ENCODE results near the gene UBXN10.
A peak's percentile ranks its signal among the peaks of the same experiment; 100 is the strongest.

The UBXN10 gene, protein sequence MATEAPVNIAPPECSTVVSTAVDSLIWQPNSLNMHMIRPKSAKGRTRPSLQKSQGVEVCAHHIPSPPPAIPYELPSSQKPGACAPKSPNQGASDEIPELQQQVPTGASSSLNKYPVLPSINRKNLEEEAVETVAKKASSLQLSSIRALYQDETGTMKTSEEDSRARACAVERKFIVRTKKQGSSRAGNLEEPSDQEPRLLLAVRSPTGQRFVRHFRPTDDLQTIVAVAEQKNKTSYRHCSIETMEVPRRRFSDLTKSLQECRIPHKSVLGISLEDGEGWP

DNA sequence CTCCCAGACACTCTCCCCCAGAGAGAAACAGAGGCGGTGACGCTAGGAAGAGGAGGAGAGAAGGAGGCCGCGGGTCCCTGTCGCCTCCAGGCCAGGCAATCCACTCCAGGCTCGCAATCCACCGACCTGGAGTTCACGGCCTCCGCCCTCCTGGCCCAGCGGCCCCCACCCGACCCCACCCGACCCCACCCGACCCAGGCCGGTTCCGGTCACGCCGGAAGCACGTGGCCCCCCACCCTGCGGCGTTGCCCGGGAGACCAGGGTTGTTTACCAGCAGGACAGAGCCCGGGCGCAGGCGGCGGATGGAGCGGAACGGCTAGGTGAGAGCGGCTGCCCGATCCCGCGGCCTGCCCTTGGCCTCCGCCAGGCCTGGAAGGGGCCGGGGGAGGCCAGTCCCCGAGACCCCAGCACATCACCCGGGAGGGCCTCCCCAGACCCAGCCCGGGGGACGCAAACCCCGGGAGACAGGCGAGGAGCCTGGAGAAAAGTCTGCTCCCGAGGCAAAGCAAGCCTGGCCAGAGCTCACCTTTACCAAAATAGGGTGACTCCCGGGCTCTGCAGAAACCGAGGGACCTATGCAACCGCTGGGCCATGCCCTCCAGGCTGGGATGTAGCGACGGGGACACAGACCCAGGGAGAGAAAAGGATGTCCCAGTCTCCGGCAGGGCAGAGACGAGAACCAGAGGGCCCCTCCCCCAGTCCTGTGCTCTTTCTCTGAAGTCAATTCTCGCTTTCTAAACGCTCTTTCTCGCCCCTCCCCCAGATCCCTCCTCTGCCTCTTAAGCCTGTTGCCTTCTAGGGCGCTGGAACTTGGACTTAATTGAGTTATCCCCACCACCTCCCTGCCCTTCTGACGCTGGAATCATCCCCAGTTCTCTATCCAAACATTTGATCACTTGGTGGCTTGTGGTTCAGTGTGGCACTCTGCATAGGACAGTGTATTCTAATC is at the start of gene UBXN10, which contains the start of gene PLA2G2C:
Gene UBXN10, plus strand, starts transcription at position 263 of the 949 bp plus-strand sequence. CDS start 4,466 bp downstream, outside the sequence.
Gene PLA2G2C, minus strand, starts transcription at position 685 of the 949 bp plus-strand sequence. CDS start 9,155 bp downstream, outside the sequence.
- peak; percentile 71 for DNase-seq

DNA sequence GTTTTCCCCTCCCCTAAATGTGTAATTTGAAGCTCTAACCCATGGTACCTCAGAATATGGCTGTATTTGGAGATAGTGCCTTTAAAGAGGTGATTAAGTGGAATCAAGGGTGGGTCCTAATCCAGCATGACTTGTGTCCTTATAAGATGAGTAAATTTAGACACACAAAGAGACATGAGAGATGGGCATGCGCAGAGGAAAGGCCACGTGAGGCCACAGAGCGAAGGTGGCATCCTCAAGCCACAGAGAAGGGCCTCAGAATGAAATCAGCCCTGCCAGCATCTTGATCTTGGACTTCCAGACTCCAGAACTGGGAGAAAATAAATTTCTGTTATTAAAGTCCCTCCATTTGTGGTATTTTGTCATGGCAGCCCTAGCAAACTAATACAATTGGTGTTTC is 49.6 kb upstream of the UBXN10 start:
- DNase-seq: no peak

DNA sequence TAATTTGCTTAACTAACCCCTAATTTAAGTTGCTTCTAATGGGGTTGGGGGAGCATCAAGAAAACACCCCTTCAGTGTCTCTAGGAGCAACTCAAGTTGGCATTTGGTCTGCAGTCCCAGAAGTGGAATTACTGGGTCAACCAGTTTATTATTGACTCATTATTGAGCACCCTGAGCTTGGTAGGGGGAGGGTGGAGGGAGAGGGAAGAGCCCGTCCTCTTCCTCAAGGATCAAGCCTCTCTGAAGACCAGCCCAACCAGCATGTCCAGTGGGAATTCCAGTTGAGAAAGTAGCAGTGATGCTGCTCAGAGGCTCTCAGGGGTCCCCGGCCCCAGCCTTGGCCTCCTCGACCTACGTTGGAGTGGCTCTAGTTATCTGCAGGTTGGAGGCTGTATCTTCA is 48.8 kb upstream of the UBXN10 start:
- DNase-seq: no peak

DNA sequence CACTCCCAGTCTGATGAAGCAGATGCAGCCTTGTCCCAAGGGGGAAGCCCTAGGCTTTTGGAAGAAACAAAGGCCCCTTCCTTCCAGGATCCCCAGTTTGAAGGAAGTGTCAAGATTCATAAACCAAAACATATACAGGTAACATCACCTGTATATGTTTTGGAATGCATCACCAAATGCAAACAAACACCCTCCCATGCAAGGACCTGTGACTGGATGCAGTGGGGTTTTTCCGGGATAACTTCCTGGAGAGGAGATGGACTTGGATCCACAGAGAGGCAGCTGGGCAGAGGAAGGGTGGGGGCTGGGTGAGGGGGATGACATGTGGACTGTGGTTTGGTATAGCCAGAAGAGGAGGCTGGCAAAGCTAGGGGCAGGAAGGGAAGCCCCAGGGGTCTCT is 48.3 kb upstream of the UBXN10 start:
- no peak for DNase-seq

DNA sequence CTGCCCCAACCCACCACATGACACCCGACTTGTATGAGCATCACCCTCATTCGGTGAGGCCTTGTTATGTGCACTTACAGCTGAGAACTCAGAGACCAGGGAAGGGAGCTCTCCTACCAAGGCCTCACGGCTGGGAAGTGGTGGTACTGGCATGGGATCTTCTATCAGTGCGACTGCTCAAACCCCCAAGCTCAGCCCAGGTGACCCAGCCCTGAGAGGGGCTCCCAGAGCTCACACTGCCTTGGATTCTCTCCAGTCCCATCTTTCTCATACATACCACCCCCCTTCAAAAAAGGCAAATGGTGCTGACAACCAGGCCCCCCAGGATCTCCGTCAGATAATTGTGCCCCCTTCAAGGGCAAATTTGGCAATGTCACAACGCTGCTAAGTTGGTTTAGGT is 47.5 kb upstream of the UBXN10 start:
- no peak for DNase-seq

DNA sequence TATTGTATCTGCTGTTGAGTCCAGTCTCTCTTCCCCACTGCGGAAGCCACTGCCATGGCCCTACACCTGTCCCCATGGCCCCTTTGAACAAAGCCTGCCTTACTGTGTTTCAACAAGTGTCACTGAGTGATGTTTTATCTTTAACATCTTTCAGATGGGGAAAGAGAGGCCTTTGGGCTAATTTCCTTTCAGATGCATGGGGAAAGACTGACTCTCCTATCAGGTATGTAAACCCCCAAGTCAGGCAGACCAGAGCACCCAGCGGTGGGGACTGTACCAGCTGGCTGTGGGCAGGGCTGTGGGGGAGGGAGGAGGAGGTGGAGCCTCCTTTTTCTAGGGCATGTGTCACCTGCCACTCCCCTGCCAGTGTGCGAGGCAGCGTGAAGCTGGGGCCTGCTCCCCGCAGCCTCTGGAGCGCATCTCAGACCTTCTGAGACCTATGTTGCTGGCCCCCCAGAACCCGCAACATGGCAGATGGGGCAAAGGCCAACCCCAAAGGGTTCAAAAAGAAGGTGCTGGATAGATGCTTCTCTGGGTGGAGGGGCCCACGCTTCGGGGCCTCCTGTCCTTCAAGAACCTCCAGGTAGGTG is 46.8 kb upstream of the UBXN10 start, which contains the start of gene PLA2G2F:
Gene PLA2G2F, plus strand, starts transcription at position 363 of the 590 bp plus-strand sequence. Its CDS starts 105 bp downstream, at position 468.
- DNase-seq: no peak

DNA sequence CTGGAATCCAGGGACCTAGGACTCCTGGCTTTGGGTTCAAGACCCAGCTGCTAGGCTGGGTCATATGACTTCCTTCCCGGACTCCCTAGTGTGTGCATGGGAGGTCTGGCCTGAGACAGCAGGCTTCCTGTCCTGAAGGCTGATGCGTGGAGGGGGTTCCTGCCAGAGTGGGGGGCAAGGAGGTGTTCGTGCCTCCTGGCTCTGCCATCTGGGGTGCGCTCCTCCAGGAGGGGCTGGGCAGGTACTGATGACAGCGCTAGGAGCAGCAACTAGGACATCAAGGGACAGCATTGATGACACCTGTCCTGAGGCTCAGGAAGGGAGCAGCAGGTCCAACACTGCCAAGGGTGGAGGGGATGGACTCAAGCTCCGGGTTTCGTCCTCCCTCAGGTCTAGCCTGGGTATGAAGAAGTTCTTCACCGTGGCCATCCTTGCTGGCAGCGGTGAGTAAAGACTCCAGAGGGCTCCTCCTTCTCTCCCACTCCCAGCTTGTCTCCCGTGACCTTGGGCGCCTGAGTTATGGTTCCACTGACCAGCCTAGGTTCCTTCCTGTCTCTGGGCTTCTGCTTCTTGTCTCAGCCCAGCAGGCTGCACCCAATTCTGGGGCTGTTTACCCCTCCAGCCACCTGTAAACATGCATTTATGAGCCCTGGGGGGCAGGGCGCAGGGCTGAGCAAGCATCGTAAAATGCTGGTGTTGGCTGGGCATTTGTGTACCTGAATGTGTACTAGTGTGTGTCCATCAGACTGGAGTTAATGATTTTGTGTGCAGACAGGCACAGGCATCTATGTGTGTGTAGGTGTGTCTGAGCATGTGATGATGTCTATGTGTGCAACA is 45.9 kb upstream of the UBXN10 start:
- DNase-seq: no peak

DNA sequence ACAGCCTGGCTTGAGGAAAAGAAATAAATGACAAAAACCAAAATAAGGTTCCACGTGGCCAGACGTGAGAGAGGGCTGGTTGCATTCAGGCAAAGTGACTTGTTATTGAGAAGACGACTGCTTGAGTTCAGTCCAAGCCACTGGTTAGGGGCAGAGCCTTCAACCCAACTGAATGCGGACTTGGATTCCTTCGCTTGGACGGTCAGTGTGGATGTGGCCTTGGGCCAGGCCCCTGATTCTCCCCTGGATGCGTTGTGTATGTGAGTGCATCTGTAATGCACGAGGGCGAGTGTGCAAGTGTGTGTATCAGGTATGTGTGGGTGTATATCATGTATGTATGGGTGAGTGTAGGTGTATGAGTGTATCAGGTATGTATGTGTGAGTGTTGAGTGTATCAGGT is 44.9 kb upstream of the UBXN10 start:
- DNase-seq: no peak

DNA sequence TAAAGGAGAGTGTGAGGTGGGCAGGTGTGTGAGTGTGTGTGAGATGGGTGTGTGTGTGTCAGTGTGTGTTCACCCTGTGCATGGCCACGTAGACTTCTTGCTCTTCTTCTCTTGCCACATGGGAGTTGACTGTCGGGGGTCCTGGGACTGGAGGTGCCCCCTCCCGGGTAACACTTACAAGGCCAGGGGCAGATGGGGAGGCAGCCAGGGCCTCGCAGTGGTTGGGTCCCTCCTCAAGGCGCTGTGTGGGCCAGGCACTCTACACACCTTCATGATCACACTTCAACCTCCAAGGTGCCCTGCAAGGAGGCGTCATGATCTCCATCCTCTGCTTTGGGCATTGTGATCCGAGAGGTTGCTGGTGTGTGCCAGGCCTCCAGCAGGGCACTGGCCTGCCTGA is 44.4 kb upstream of the UBXN10 start:
- DNase-seq: no peak

DNA sequence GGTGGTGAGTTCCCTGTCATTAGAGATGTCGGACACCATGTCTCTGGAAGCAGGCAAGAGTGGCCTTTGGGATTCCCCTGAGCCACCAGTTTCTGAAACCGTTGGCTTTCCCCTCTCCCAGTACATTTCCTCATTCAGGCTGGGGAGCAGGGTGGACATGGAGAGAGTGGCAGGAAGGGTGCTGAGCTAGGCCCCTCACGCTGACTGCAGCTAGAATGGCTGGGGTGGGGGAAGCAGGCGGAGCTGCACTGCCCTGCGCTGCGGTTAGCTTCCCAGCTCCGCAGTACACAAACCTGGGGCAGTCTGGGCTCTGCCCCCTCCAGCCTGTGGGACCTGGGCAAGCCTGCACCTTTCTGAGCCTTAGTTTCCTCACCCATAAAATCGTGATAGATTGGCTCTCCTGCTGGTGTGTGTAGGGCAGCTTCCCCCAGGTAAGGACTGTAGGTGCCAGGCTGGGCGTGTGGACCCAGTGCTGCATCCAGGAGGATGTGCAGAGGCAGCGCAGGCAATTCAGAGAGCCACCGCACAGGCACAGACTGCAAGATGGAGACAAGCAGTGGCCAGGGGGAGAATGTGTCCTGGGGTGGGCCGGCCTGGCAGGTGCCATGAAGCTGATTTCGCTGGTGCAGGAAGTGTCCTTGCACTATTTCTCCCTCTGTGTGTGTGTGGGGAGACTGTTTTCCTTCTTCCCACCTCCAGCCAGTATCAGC is 43.7 kb upstream of the UBXN10 start:
- DNase-seq: no peak

DNA sequence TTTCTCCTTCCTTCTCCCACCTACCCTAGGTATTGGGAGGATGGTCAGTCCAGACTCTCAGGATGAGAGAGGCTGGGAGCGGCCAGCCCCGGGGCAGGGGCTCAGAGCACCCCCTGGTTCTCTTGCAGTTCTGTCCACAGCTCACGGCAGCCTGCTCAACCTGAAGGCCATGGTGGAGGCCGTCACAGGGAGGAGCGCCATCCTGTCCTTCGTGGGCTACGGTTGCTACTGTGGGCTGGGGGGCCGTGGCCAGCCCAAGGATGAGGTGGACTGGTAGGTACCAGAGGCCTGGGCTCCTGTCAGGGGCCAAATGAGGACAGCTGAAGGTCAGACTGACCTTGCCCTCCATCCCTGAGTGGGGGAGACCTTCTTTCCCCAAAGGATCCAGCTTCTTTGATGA is 42.6 kb upstream of the UBXN10 start:
- DNase-seq: no peak

DNA sequence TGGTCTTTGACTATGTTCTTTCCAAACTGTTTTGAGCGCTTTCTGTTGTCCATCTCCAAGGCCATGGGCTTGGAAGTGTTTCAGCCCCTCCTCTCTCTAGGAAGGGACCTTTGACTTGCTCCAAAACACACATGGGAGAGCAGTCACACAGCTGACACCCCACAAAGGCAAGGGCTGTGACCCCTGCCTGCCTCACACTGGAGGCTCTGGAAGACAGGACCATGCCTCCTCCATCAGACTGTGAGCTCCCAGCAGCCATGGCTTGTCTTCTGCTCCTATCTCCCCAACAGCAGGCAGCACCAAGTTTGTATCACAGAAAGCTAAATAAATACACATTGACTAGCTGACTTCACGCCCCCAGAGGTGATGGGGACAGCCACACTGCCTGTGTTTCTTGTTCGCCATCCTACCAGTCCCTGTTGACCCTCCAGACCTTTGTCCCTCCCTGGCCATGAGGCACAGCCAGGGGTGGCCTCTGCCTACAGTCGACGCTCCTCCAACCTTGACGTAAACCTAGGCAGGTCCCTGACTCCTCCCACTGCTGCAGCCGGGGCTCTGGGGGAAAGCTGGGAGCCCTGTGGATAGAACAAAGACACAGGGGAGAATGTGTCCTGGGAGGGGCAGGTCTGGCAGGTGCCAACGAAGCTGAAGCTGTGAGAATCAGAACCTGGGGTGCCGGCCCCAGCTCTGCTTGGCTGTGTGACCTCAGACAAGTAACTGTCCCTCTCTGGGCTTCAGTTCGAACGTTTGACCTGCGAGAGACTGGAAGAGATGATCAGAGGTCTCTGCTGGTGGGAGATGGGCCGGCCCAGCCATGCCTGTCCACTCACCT is 41.9 kb upstream of the UBXN10 start:
- no peak for DNase-seq

DNA sequence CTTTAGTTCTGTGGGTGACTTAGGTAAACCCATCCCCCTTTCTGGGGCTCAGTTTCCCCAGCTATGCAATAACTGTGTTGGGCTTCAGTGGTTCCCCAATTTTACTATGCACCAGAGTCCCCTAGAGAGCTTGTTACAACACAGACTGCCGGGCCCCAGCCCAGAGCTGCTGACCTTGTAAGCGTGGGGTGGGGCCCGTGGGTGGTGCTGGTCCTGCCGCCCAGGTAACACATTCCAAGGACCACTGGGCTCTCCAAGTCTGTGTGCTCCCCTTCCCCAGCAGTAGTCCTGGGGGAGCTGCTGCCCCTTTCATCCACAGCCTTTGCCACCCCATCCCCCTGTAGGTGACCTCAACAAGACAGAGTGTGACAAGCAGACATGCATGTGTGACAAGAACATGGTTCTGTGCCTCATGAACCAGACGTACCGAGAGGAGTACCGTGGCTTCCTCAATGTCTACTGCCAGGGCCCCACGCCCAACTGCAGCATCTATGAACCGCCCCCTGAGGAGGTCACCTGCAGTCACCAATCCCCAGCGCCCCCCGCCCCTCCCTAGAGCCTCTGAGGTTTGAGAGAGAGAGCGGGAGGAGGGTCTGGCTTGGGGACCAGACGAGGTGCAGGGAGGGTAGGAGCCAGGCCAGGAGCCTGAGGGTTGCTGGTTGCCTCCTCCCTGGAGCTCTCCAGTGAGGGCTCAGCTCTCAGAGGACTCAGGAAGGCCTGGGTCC is 37.9 kb upstream of the UBXN10 start:
- DNase-seq: no peak

DNA sequence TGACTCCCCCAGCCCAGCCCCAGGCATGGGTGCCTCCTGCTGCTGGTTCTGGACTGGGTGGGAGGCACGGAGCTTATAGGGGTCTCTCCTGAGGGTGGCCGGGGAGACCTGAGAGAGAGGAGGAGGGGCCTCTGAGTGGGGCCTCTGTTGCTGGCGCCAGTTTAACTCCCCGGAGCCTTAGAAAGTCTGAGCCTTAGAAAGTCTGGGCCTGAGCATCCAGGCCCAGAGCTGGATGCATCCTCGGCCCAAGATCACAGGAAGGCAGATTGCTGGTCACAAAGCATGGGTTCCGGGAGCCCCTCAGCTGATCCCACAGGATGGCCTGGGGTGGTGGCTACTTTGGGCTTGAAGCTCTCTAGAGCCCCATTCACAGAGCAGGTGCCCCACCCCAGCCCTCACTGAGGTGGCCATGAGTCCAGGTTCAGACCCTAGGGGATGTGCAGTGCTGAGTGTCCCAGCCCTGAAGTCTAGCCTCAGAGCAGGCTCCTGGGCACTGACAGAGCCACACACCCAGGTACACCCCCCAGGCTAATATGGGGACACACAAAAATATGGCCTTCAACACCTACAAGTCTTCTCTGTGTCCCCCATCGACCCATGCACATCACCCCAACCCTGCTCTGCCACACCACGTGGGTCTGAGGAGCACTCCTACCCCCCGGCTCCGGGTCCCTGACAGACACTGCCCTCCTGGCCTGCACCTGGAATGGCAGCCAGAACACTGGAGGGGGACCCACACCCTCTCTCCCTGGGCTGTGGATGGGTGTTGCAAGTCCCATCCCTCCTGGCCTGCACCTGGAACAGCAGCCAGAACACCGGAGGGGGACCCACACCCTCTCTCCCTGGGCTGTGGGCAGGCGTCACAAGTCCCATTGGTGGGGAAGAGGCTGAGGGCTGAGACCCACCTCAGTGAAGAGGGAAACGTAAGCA is 37.1 kb upstream of the UBXN10 start:
- no peak for DNase-seq

DNA sequence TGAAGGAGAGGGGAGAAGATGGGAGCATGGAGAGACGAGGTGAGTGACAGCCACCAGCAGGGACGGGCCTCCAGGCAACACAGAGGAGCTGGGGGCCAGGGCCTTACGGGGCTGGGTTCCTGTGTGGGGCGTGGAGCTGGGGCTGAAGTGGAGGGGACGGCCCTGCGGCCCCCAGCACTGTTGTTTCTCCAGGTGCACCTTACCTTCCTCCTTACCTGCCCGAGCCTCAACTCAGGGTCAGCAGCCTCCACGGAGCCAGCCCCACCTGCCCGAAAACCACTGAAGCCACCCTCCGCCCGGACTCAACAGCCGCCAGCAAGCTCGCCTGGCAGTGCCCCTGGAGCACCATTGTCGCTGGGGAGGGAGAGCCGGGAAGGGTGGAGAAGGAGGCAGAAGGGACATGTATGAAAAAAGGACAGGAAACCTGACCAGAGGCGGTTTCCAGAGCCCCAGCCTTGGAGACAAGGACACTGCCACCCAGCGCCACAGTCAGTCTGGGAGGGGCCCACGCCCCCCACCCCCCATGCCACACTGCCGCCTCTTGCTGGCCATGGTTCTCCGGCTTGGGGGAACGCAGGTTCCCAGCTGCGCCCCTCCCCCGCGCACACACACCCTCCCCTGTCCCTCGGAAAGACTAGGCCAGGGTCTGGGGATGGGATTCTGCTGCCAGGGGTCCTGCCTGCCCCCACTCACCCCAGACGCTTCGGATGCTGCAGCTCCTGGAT is 36.1 kb upstream of the UBXN10 start:
- DNase-seq: no peak

DNA sequence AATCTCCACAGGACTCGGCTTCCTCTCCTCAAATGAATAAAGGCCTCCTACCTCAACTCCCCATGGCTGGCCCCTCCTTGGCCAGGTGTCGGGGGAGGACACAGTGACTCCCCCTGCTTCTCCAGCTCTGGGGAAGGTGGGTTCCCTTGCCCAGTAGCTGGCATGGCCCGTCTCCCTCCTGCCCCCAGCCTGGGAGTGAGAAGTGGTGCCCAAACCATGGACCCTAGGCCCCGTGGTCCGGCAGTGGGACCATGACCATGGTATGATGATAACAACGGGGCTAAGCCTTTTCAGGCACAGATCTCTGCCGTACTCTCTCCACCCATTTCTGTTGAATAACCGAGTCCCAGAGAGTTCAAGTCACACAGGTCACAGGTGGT is 35.6 kb upstream of the UBXN10 start:
- no peak for DNase-seq

DNA sequence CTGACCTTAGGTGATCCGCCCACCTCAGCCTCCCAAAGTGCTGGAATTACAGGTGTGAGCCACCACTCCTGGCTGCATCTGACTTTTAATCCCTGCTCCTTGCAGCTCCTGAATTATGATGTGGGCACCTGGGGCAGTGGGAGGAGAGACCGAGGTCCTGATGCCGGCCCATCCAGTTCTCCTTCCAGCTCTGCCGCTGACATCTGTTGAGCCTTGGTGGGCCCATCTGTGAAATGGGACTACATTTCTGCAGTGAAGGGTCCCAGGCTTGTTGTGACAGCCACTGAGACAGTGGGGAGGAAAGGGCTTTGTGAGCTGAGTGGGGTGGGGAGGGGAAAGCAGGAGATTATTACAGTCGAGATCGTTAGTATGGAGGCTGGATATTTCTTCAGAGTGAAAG is 34.9 kb upstream of the UBXN10 start:
- DNase-seq: no peak

DNA sequence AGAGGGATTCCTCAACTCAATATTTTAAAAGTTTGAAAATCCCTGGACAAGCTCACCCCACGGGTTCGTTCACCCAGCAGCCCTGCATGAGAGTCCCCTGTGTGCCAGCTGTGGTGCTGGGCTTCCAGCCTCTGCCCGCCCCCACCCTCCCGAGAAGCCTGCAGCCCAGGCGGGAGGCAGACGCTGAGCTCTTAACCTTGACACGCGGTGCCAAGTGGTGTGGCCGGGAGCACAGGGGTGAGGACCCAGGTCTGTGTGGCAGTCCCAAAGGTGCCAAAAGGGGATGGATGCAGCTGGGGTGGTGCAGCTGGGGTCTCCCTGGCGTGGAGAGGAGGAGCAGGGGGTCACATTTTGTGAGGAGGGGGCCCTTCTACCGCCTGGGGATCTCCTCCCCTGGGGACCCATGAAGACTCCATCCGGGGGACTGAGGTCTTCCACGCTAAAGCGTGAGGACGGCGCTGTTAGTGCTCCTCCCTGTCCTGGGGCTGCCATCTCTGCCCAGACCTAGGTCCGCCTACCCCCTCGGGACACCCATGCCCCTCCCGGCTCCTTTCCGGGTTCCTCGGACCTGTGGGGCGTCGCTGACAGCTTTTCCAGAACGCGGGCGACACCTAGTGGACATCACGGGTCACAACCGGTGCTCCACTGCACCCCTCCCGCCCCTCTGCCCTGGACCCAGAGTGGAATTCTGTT is 33.8 kb upstream of the UBXN10 start:
- DNase-seq: peak; percentile 69
